Measurements from ENCODE around the gene NNT.

- TF ChIP-seq CTCF (IDR thresholded peaks at IDR 0.05) (no peak), POLR2A (IDR thresholded peaks at IDR 0.05) (no peak)
Observed at GRCh38 chr5:43620944-43621505, 18.0 kb downstream of the NNT start.
